H9 (cell line): ENCODE results near the gene GNMT. TPM values are rescaled to one million over a fixed set of nuclear protein-coding genes. Genes with fewer than 3 reads are reported as not detected.

ENCODE experiments used
- DNase-seq: peaks from one replicate; pipeline ENCODE4 v3.0.0-alpha.2; 2017
- H2AFZ ChIP-seq: one replicate; pipeline ENCODE4 v1.6.1; 2013; ENCODE audit warnings: mild to moderate bottlenecking, low read length, control low read depth, moderate library complexity
- H2AK5ac ChIP-seq: 2 replicates; pipeline ENCODE4 v1.6.1; 2013; ENCODE audit warnings: low read length, control low read depth, mixed read lengths; ENCODE audit not compliant: insufficient read length
- H2BK120ac ChIP-seq: one replicate; pipeline ENCODE4 v1.6.1; 2013; ENCODE audit warnings: low read depth, mild to moderate bottlenecking, low read length, control low read depth, inconsistent platforms; ENCODE audit not compliant: poor library complexity, severe bottlenecking
- H2BK12ac ChIP-seq: 2 replicates; pipeline ENCODE4 v1.6.1; 2013; ENCODE audit warnings: low read length, control low read depth, mixed read lengths, low read depth; ENCODE audit not compliant: insufficient read length
- H2BK15ac ChIP-seq: 2 replicates; pipeline ENCODE4 v1.6.1; 2013; ENCODE audit warnings: low read depth, low read length, control low read depth
- H2BK20ac ChIP-seq: one replicate; pipeline ENCODE4 v1.6.1; 2013; ENCODE audit warnings: low read depth, mild to moderate bottlenecking, low read length, control low read depth, inconsistent platforms; ENCODE audit not compliant: poor library complexity, severe bottlenecking
- H2BK5ac ChIP-seq: 2 replicates; pipeline ENCODE4 v1.6.1; 2013; ENCODE audit warnings: low read length, control low read depth, mixed read lengths; ENCODE audit not compliant: insufficient read length
- H3K14ac ChIP-seq: 2 replicates; pipeline ENCODE4 v1.6.1; 2013; ENCODE audit warnings: low read length, control low read depth; ENCODE audit not compliant: insufficient read depth
- H3K18ac ChIP-seq: 2 replicates; pipeline ENCODE4 v1.6.1; 2013; ENCODE audit warnings: low read depth, mild to moderate bottlenecking, mixed read lengths, low read length, control low read depth; ENCODE audit not compliant: insufficient read length
- H3K23ac ChIP-seq: 2 replicates; pipeline ENCODE4 v1.6.1; 2013; ENCODE audit warnings: low read length, control low read depth, mixed read lengths, low read depth; ENCODE audit not compliant: insufficient read length
- H3K23me2 ChIP-seq: 2 replicates; pipeline ENCODE4 v1.6.1; 2013; ENCODE audit warnings: low read depth, mild to moderate bottlenecking, mixed read lengths, low read length, control low read depth; ENCODE audit not compliant: insufficient read length, poor library complexity, severe bottlenecking
- H3K27ac ChIP-seq: 2 replicates; pipeline ENCODE4 v1.5.1; 2013; ENCODE audit warnings: low read length, control low read depth, mixed read lengths, low read depth; ENCODE audit not compliant: insufficient read length
- H3K27me3 ChIP-seq: 2 replicates; pipeline ENCODE4 v1.6.1; 2013; ENCODE audit warnings: low read length, control low read depth, inconsistent platforms; ENCODE audit not compliant: insufficient read depth
- H3K4ac ChIP-seq: 2 replicates; pipeline ENCODE4 v1.6.1; 2013; ENCODE audit warnings: low read depth, mild to moderate bottlenecking, control low read depth, inconsistent platforms, low read length, moderate library complexity
- H3K4me1 ChIP-seq: 2 replicates; pipeline ENCODE4 v1.6.1; 2013; ENCODE audit warnings: low read length, control low read depth, inconsistent platforms; ENCODE audit not compliant: insufficient read depth
- H3K4me2 ChIP-seq: 2 replicates; pipeline ENCODE4 v1.6.1; 2013; ENCODE audit warnings: low read length, control low read depth, mixed read lengths; ENCODE audit not compliant: insufficient read length, insufficient read depth
- H3K56ac ChIP-seq: 2 replicates; pipeline ENCODE4 v1.6.1; 2013; ENCODE audit warnings: low read depth, mild to moderate bottlenecking, mixed read lengths, low read length, control low read depth; ENCODE audit not compliant: insufficient read length
- H3K79me1 ChIP-seq: 2 replicates; pipeline ENCODE4 v1.6.1; 2013; ENCODE audit warnings: low read depth, mild to moderate bottlenecking, moderate library complexity, low read length, control low read depth, inconsistent platforms; ENCODE audit not compliant: insufficient read depth, poor library complexity, severe bottlenecking
- H3K79me2 ChIP-seq: 2 replicates; pipeline ENCODE4 v1.6.1; 2013; ENCODE audit warnings: low read length, control low read depth, inconsistent platforms; ENCODE audit not compliant: insufficient read depth
- H3K9ac ChIP-seq: 2 replicates; pipeline ENCODE4 v1.6.1; 2013; ENCODE audit warnings: low read length, control low read depth, mixed read lengths; ENCODE audit not compliant: insufficient read length; ENCODE audit errors: extremely low read depth
- H3K9me3 ChIP-seq: one replicate; pipeline ENCODE4 v1.6.1; 2013; ENCODE audit warnings: low read depth, low read length, inconsistent platforms; ENCODE audit not compliant: control insufficient read depth
- H3T11ph ChIP-seq: one replicate; pipeline ENCODE4 v1.6.1; 2013; ENCODE audit warnings: mild to moderate bottlenecking, low read length, control low read depth, inconsistent platforms
- H4K20me1 ChIP-seq: one replicate; pipeline ENCODE4 v1.6.1; 2013; ENCODE audit not compliant: control insufficient read depth, insufficient read length, insufficient read depth
- H4K5ac ChIP-seq: 2 replicates; pipeline ENCODE4 v1.6.1; 2013; ENCODE audit warnings: low read depth, mild to moderate bottlenecking, mixed read lengths, low read length, control low read depth; ENCODE audit not compliant: insufficient read length
- H4K8ac ChIP-seq: replicated peaks from 2 replicates; pipeline ENCODE4 v1.6.1; 2013; ENCODE audit warnings: low read length, control low read depth, mixed read lengths, low read depth; ENCODE audit not compliant: insufficient read length
- H4K91ac ChIP-seq: 2 replicates; pipeline ENCODE4 v1.6.1; 2013; ENCODE audit warnings: low read depth, mild to moderate bottlenecking, moderate library complexity, mixed read lengths, low read length, control low read depth; ENCODE audit not compliant: insufficient read length
- H3K27ac Mint-ChIP-seq, 3 experiments: 2 replicates in 2 of 3; 3 replicates in 1 of 3; pipeline ENCODE4 v1.8.0; 2020 to 2021; ENCODE audit warnings: mixed read lengths in 3 of 3, mild to moderate bottlenecking in 1 of 3, moderate library complexity in 1 of 3
- H3K27me3 Mint-ChIP-seq: 2 replicates; pipeline ENCODE4 v1.8.0; 2021; ENCODE audit warnings: low read depth, mild to moderate bottlenecking, moderate library complexity, mixed read lengths
- H3K36me3 Mint-ChIP-seq, 3 experiments: 2 replicates in 2 of 3; 3 replicates in 1 of 3; pipeline ENCODE4 v1.8.0; 2020 to 2021; ENCODE audit warnings: low read depth in 3 of 3, mixed read lengths in 3 of 3; ENCODE audit not compliant: insufficient read depth in 1 of 3
- H3K4me1 Mint-ChIP-seq, 2 experiments: 2 replicates each; pipeline ENCODE4 v1.8.0; 2020; ENCODE audit warnings: mixed read lengths in 2 of 2
- H3K4me3 Mint-ChIP-seq, 2 experiments: 2 replicates in 1 of 2; 3 replicates in 1 of 2; pipeline ENCODE4 v1.8.0; 2020 to 2021; ENCODE audit warnings: mild to moderate bottlenecking in 2 of 2, mixed read lengths in 2 of 2, moderate library complexity in 1 of 2
- H3K9me3 Mint-ChIP-seq, 2 experiments: 2 replicates in 1 of 2; 3 replicates in 1 of 2; pipeline ENCODE4 v1.8.0; 2020; ENCODE audit warnings: mild to moderate bottlenecking in 2 of 2, mixed read lengths in 2 of 2, moderate library complexity in 1 of 2
- WGBS: extraction: QIAGEN DNeasy Blood & Tissue Kit; methylation state at CpG from one replicate; pipeline ENCODE4 v1.1.7; 2013; ENCODE audit warnings: missing lambda C conversion rate, low lambda C conversion rate, mixed read lengths; ENCODE audit not compliant: insufficient read length; ENCODE audit errors: extremely low coverage; 5-methylcytosine and 5-hydroxymethylcytosine counted together
- total RNA-seq: library from RNA; stranded (reverse); gene quantifications from 2 replicates; pipeline ENCODE4 v1.2.1, GENCODE V29; 2021
- TF ChIP-seq, protein P1 (sequence below): fragments of 200-600 bp; sonication (generic); conservative IDR thresholded peaks from 3 replicates; pipeline ENCODE4 v1.8.0; 2021; ENCODE audit warnings: antibody characterized with exemption, mild to moderate bottlenecking

Gene GNMT
- total RNA-seq, 1 experiment from 2014 or later, result 1.1 TPM

DNA sequence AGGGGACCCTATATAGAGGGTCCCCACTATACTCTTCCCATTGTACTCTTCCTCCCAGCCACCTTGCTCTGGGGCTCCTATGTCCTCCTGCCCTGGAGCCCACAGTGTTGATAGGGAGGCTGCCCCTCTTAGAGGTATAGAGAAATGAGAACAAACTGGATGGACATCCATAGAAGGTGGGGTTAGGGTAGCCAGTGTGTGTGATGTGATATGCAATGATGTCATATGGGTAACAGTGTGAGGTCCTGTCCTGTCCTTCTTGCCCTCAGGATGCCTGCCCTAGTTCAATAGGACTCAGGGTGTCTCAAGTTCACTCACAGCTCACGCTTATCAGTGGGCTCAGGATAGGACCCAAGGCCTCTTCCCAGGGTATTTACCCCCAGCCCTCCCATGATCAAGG lies 44.3 kb upstream of the GNMT start:
- H3K56ac ChIP-seq, result no peak overlapping the region
- H3K9me3 ChIP-seq, result no peaks in the 10 kb centered on the region
- DNase-seq, result no peak
- no peak overlapping the region for H4K8ac ChIP-seq
- Mint-ChIP-seq H3K4me1 (peaks cover under 1 to 1% of the 10 kb centered on the region in 2 experiments; a peak in 3 of 4 replicates), H3K36me3 (no peaks in the 10 kb centered on the region), H3K4me3 (no peak overlapping the region), H3K9me3 (no peaks in the 10 kb centered on the region; a peak in 1 of 5 replicates), H3K27ac (no peak overlapping the region), H3K27me3 (0 out of 2 replicates have a peak, but pooled peaks cover 1% of the 10 kb centered on the region)
- no peak overlapping the region for H2BK5ac ChIP-seq
- H3K23ac ChIP-seq, result no peak overlapping the region
- H2BK15ac ChIP-seq, result no peak overlapping the region
- H3K9ac ChIP-seq, result no peak overlapping the region
- no peak overlapping the region for H3K4ac ChIP-seq
- no peak overlapping the region for H3T11ph ChIP-seq
- H4K5ac ChIP-seq, result no peak overlapping the region
- H3K4me1 ChIP-seq, result no peaks in the 10 kb centered on the region
- no peak overlapping the region for H2BK12ac ChIP-seq
- WGBS, result no CpG with 5 or more reads among the region's 1 CpG
- no peaks in the 10 kb centered on the region for H3K27me3 ChIP-seq
- H3K27ac ChIP-seq, result no peak overlapping the region
- no peak overlapping the region for H2BK120ac ChIP-seq
- no peak overlapping the region for H4K91ac ChIP-seq
- no peak overlapping the region for H3K4me2 ChIP-seq
- H3K14ac ChIP-seq, result no peak overlapping the region
- no peaks in the 10 kb centered on the region for H3K23me2 ChIP-seq
- no peaks in the 10 kb centered on the region for H3K79me1 ChIP-seq
- TF ChIP-seq, protein P1, sequence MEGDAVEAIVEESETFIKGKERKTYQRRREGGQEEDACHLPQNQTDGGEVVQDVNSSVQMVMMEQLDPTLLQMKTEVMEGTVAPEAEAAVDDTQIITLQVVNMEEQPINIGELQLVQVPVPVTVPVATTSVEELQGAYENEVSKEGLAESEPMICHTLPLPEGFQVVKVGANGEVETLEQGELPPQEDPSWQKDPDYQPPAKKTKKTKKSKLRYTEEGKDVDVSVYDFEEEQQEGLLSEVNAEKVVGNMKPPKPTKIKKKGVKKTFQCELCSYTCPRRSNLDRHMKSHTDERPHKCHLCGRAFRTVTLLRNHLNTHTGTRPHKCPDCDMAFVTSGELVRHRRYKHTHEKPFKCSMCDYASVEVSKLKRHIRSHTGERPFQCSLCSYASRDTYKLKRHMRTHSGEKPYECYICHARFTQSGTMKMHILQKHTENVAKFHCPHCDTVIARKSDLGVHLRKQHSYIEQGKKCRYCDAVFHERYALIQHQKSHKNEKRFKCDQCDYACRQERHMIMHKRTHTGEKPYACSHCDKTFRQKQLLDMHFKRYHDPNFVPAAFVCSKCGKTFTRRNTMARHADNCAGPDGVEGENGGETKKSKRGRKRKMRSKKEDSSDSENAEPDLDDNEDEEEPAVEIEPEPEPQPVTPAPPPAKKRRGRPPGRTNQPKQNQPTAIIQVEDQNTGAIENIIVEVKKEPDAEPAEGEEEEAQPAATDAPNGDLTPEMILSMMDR, result no peak
- H4K20me1 ChIP-seq, result no peaks in the 10 kb centered on the region
- no peak overlapping the region for H2AK5ac ChIP-seq
- no peak overlapping the region for H3K18ac ChIP-seq
- no peaks in the 10 kb centered on the region for H3K79me2 ChIP-seq
- H2BK20ac ChIP-seq, result no peak overlapping the region
- no peak overlapping the region for H2AFZ ChIP-seq
